Measurements from ENCODE around the gene DENND1A. TPM values are rescaled to one million over a fixed set of nuclear protein-coding genes. Genes with fewer than 3 reads are reported as not detected.
A peak's percentile ranks its signal among the peaks of the same experiment; 100 is the strongest.

Gene DENND1A
- total and polyA plus RNA-seq, 12 donors = 7.3 to 36.7 (median 19.6) TPM

DNA sequence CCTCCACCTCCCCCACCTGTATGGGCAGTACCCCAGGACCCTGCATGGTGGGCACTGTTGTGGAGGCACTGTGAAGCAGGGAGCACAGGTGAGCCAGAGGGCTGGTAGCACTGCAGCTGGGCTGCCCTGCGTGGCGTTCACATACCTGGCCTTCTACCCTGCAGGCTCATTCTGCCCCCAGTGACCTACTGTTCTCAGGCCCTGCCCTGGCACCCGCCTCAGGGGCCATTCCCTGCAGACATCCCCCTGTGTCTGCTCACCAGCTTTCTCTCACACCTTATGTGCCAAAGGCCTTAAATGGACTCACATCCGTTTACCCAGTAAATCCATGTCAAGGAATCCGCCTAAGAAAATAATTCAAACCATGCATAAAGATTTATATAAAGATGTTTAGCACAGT is 377.4 kb downstream of the DENND1A start:
- intact Hi-C loops (cut with DNase I) = no loop called here
- no peaks in the 10 kb centered on the region for H3K9me3 ChIP-seq (replicated peaks in 1 of 3)
- H3K4me1 ChIP-seq (replicated peaks in 1 of 2) = peaks cover 4 to 21% of the 10 kb centered on the region in 2 donors
- H3K27ac ChIP-seq = no peak overlapping the region
- no peaks in the 10 kb centered on the region for H3K27me3 ChIP-seq
- H3K4me3 ChIP-seq = no peak overlapping the region
- peaks cover 0 to 8% of the 10 kb centered on the region in 2 donors for H3K36me3 ChIP-seq (replicated peaks in 1 of 2)
- TF ChIP-seq, protein P1, sequence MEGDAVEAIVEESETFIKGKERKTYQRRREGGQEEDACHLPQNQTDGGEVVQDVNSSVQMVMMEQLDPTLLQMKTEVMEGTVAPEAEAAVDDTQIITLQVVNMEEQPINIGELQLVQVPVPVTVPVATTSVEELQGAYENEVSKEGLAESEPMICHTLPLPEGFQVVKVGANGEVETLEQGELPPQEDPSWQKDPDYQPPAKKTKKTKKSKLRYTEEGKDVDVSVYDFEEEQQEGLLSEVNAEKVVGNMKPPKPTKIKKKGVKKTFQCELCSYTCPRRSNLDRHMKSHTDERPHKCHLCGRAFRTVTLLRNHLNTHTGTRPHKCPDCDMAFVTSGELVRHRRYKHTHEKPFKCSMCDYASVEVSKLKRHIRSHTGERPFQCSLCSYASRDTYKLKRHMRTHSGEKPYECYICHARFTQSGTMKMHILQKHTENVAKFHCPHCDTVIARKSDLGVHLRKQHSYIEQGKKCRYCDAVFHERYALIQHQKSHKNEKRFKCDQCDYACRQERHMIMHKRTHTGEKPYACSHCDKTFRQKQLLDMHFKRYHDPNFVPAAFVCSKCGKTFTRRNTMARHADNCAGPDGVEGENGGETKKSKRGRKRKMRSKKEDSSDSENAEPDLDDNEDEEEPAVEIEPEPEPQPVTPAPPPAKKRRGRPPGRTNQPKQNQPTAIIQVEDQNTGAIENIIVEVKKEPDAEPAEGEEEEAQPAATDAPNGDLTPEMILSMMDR (IDR thresholded peaks at IDR 0.05) = no peak
- no peak for TF ChIP-seq POLR2A (IDR thresholded peaks at IDR 0.05)
- WGBS, 4 donors = 97 to 100% (median 99%) methylated on average over 3 to 5 of the region's 5 CpGs
- DNase-seq = no peak

DNA sequence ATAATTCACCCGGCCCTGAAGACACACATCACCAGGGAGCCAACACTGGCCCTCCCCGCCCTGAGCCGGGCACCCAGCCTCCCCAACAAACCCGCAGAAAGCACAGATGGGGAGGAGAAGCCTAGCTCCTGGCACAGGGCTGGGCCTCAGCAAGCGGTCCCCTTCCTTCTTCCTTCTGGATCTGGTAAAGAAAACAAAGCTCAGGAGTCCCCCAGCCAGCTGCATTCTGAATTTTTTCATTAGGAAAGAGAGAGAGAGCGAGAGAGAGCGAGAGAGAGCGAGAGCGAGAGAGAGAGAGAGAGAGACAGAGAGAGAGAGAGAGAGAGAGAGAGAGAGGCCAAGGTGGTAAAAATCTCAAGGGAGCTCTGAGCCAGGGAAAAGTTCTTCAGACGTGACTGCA is 378.2 kb downstream of the DENND1A start:
- TF ChIP-seq POLR2A (IDR thresholded peaks at IDR 0.05) = no peak
- TF ChIP-seq, protein P1 (IDR thresholded peaks at IDR 0.05) = peak in 1 of 6 experiments; percentile 6
- H3K36me3 ChIP-seq (replicated peaks in 1 of 2) = peaks cover 0 to under 1% of the 10 kb centered on the region in 2 donors
- DNase-seq = no peak
- H3K27me3 ChIP-seq = no peaks in the 10 kb centered on the region
- intact Hi-C loops (cut with DNase I) = no loop called here
- 79 to 91% (median 82%) methylated on average over 4 to 10 of the region's 10 CpGs for WGBS, 4 donors
- H3K4me1 ChIP-seq (replicated peaks in 1 of 2) = peaks cover 4 to 21% of the 10 kb centered on the region in 2 donors
- H3K9me3 ChIP-seq (replicated peaks in 1 of 3) = no peaks in the 10 kb centered on the region
- no peak overlapping the region for H3K27ac ChIP-seq
- H3K4me3 ChIP-seq = no peak overlapping the region

DNA sequence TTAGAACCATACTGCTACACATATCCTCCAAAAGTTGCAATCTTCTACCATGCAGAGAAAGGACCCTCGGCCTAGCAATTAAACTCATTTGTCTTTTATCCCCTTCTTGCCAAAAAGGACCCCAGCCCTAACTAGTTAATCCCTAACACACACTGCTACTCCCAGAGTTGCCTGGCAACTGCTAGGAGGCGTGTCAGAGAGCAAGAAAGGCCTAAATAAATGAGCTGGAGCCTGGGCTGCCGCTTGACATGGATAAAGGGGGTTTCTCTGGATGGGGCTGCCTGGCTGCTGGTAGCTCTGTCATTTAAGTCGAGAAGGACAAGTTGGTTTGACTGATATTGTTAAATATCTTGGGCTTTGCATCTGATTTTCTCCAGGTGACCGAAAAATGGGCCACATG is 379.1 kb downstream of the DENND1A start:
- TF ChIP-seq POLR2A (IDR thresholded peaks at IDR 0.05) = no peak
- Histone ChIP-seq H3K27ac (no peak overlapping the region), H3K9me3 (replicated peaks in 1 of 3) (no peaks in the 10 kb centered on the region), H3K36me3 (replicated peaks in 1 of 2) (no peaks in the 10 kb centered on the region), H3K27me3 (no peaks in the 10 kb centered on the region), H3K4me1 (replicated peaks in 1 of 2) (peaks cover 4 to 21% of the 10 kb centered on the region in 2 donors), H3K4me3 (no peak overlapping the region)
- DNase-seq = no peak
- intact Hi-C loops (cut with DNase I) = no loop called here
- 85 to 91% (median 87%) methylated on average over 5 of the region's 5 CpGs for WGBS, 4 donors

- Histone ChIP-seq H3K9me3 (replicated peaks in 1 of 3) (no peaks in the 10 kb centered on the region), H3K4me3 (no peak overlapping the region), H3K36me3 (replicated peaks in 1 of 2) (no peaks in the 10 kb centered on the region), H3K27me3 (no peaks in the 10 kb centered on the region), H3K27ac (peak overlapping the region in 3 of 5 donors; percentile 24 to 51 (median 48)), H3K4me1 (replicated peaks in 1 of 2) (peaks cover 4 to 21% of the 10 kb centered on the region in 2 donors)
- DNase-seq = peak in 4 of 7 donors; percentile 48 to 66 (median 54)
- intact Hi-C loops (cut with DNase I) = no loop called here
- 41 to 53% (median 45%) methylated on average over 3 of the region's 3 CpGs for WGBS, 4 donors
- TF ChIP-seq, protein P1 (IDR thresholded peaks at IDR 0.05) = no peak
- no peak for TF ChIP-seq POLR2A (IDR thresholded peaks at IDR 0.05)
These were observed 379.9 kb downstream of the DENND1A start for GRCh38 chr9:123550012-123550411.

All from adrenal gland (tissue), 12 donors.